ENCODE results near the gene USP24.
"Not testable (repeated sequence)": the region's sequence is repeated elsewhere in the genome, so short reads cannot be mapped to it uniquely, and the experiment has no call there.

Gene USP24

DNA sequence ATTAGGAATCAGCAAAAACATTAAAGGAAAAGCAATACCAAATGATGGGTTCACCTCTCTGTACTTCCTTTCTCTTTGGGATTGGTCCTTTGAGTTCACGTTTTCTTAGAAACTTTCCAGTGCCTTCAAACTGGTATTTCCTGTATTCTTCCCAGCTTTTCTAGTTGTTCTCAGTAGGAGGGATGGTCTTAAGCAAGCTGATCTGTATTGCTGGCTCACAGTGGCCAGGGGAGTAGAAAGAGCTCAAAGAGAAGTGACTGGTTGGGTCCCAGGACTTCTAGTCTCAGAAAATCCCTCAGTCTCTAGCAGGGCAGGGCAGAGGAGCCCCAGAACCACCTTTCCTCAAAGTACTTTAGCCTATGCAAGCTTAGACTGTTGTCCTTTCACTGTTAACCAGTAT, 10.1 kb upstream of the USP24 start:
- DNase-seq = no peak

DNA sequence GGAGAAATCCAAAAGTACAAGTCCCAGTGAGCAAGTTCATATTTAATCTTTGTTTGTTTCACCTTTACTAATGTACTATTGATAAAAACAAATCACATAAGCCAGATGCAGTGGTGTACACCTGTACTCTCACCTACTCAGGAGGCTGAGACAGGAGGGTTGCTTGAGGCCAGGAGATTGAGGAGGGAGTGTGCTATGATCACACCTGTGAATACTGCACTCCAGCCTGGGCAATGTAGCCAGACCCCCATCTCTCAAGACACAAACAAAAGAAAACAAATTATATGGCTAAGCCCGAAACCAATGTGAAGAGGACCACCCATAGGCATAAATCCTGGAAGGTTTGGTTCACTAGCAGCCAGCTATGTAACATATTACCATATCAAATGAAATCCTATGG, 9.6 kb upstream of the USP24 start:
- no peak for DNase-seq

- DNase-seq = no peak
Observed at GRCh38 chr1:55222152-55222551, 7.0 kb upstream of the USP24 start.

DNA sequence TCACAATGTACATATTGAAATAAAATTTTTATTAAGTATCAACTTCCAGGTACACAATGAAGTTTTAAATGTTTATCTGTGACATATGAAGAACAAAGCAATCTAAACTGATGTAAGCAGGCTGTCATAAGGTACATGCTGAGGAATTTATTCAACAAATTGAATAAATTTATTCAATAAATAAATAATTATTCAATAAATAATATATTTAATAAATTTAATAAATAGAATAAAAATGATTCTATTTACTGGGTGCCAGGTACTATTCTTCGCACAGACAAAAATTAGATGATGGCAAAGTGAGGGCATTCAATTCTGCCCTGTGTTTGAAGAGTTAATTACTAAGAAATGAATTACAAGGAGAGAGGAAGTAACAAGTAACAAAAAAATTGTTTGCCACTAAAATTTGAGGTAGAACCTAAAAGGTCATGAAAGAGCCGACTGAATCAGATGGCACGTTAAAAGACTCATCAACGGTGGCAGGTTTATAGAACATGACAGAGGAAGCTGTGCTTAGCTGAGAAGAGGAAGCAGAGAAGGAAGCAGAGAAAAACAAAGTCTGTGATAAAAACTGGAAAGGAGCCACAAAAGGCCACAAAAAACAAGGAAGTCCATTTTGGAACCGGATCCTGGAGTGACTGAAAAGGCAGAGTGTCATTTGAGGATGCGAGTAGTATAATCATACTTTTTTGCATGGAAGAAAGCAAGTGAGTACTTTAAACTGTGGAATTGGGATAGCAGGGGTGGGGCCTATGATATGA, 2.2 kb upstream of the USP24 start:
- DNase-seq = peak; percentile 93

DNA sequence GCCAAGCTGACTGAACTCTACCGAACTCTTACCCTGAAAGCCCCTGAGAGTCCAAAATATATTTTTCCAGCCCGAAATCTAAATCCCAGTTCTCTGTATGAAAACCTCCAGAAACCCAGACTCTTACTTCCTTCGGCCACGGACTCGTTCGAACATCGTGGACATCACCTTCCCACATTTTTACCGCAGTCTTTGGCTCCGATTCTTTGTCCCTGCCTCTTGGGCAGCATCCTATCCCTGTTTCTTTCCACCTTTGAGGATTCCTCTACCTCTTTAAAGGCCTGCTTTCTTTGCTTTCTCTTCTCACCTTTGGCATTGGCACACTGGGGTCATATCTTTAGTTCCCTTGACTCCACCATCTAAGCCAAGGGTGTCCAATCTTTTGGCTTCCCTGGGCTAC, 932 bp upstream of the USP24 start:
- no peak for DNase-seq

DNA sequence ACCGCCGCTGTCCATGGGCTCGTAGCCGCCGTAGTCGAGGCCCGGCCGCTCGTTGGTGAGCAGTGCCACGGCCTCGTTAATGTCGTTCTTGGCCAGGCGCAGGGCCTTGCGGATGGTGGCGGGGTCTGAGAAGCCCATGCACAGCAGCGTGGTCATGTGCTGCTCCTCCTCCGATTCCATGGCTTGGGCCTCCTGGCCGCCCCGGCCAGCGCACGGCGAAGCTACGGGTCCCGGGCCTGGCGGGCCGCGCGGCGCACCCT, 300 bp downstream of the USP24 start:
- peak; percentile 52 for DNase-seq

- peak; percentile 47 for DNase-seq
Observed at GRCh38 chr1:55214212-55214933, 791 bp downstream of the USP24 start.

DNA sequence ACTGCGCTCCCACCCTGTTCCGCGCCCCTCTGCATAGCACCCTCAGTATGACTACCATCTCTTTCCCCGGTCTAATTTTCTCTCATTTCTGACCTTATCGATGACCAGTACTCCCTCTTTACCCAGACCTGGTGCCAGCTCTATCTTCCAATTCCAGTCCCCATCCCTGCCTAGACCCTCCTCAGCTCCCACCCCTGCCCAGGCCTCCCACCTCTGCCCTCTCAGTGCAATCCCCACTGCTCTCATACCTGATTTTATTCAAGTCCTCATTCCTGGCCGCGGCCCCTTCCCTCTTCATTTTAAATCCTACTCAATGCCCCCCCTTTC, 1.3 kb downstream of the USP24 start:
- DNase-seq = no peak

DNA sequence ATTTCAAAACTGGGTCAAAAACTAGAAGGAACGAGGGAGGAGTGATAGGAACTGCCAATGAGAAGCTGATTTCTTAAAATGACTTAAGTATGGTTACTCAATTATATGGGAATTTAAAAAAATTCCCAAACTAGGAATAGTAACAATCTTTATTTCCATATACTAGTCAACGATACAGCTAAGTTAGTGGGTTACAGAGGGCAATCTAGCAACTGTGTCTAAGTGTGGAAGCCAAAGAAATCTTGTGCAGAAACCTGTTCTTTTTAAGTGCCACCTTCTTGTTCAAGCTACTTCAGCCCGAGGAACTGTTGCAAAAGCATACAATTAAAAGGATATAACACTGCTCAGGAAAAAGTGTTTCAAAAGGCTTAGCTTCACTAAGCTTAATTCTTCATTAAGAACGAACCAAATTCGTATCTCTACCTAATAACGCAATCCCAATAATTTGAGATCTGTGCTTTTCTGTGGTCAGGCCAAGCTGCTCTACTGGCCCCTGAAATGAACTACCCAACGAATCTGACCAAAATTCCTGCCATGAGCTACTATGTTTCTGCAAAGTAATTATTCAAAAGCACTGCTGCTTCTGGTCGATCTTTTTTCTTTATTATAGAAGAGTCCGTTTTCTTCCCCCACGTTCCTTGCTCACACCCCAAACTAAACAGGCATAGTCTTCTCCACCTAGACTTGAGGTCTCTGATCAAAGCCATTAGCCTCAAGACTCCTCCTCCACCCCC, 1.8 kb downstream of the USP24 start:
- no peak for DNase-seq

DNA sequence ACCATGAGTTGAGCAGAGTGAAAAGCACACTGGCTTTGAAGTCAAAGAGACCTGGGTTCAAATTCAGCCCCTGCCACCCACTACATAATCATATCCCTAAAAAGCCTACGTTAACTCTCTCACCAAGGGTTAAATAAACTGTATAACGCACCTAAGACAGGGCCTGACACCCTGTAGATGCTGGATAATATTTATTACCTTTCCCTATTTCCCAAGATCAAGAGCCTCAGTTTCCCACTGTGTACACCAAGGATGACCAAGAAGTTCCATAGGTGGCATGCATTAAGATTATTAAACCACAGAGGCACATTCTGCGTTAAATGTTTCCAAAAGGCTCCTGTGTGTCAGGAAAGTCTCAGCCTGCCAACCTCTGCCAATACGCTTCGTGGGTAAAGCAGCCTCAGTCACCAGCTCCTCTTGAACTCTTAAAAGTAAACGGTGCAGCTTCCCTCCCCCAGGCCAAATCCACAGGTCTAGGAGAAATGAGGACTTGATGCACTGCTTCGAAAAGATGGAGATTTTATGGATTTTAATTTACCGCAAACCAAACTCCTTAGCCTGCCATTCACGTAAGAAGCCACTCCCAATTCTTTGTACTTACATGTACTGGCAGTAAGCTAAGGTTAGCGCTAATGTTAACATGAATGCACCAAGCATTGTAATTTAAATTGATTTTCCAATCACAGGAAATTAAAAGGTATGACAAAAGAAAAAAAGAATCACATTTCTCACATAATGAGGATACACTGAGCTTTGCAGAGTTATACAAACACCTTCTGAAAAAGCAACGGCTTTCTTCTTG, 2.6 kb downstream of the USP24 start:
- DNase-seq = no peak

GRCh38 chr1:55211863-55212262, 3.3 kb downstream of the USP24 start:
- DNase-seq = no peak

DNA sequence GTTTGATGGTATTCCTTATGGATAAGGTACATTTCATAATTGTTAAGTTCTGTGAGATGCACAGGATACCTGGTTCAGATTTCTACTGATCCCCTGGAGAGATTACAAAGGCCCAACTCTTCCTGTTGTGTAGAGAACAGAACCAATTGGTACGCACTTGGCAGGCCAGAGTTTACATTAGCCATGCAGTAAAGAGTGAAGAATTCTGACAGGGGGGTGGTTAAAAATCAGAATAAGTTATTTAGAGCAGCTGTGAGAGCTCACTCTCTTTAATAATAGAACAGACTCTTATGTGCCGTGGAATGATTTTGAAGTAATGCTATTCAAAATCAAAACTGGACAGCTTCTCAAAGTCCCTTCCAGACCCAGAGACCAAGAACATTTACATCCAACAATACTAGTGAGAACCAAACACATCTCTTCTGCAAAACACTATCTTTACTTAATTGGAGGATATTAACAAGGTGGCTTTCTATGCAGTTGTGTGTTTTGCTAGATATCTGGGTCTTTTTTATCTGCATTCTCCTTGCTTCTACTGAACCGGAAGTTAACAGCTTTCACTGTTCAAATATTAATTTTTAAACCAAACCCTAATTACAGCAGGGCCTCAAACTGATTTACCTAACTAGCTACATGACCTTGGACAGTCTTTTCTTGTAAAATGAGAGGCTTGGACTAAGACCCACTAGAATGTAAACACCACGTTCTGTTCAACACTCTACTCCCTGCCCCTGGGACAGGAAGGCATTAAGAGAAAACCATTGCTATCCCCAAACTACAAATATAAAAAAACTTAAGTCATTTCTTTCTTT, 4.0 kb downstream of the USP24 start:
- no peak for DNase-seq

DNA sequence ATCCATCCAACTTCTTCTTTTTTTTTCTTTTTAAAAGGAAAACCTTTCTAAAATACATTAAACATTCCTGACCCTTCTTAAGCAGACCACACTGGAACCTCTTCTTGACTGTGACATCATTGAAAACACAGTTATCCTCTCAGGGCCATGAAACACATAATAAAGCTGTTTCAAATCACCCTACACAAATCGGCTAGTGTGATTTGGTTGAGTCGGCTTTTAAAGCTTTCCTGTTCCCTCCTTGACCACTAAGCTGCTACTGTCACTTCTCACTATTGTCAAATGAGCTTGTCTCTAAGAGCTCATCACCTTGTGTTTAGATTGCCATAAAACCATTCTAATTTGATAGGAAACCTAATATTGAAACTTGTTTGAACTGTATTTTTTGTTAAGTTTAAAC, 5.9 kb downstream of the USP24 start:
- no peak for DNase-seq

DNA sequence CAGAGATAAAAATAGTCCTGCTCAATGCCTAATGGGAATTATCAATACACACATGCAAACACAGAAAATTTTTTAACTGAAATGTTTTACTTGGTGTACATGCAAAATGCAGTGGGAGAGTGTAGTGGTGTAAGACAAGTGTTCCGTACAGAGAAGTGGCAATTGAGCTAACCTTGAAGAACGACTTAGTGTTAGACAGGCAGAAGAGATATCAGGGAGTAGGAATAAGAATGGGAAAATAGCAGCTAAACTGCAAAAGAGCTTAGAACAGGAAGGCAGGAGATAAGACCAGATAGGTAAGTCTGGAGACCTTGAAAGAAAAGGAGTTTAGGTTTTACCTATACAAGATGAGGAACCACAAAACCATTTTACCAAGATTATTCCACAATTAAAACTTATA, 9.0 kb downstream of the USP24 start:
- no peak for DNase-seq

DNA sequence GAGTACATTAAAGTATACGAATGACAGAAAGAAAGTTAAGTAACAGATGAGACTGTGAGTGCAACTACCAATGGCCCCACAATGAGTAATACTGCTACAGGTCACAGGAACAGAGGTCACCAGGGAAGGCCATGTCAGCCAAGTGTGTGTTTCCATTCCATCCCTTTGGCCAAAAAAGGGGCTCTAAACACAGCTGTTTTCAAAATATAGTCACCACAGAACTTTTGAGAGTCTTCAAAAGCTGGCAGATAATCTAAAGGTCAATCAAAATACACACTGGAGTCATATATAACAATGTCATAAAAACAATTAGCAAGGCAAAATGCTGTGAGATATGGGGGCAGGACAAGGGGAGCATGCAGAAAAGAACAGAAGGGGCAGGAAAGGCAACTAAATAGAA, 10.2 kb downstream of the USP24 start:
- no peak for DNase-seq

DNA sequence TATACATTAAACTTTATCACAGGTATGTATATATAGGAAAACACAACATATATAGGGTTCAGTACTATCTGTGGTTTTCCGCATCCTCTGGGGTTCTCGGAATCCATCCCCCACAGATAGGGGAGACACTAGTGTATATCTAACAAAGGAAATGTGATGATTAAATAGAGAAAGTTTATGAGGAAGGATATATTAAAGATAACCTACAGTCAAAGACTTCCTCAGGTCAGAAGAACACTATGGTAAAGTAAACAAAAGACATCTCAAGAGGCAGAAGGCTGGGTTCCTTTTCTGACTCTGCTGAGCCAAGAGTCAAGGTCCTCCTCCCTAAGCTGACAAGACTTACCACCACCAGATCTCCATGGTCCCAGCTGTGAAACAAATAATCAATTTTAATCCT, 12.1 kb downstream of the USP24 start:
- DNase-seq = no peak

- no peak for DNase-seq
Observed at GRCh38 chr1:55200667-55201066, 14.5 kb downstream of the USP24 start.

- DNase-seq = not testable (repeated sequence)
Observed at GRCh38 chr1:55199735-55200134, 15.4 kb downstream of the USP24 start.

DNA sequence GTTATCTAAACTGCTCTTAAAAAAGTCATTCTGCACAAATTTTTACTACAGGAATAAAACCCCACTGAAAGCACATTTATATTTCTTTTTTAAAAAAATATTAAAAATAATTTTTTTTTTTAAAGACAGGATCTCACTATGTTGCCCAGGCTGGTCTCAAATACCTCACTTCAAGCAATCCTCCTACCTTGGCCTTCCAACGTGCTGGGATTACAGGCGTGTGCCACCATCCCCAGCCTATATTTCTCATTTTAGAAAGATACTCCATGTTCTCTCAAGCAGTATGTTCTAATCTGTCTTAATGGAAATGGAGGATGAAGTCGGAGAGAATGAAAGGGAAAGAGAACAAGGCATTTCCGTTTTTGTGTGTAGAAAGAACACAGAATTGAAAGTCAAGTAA, 17.1 kb downstream of the USP24 start:
- DNase-seq = no peak

DNA sequence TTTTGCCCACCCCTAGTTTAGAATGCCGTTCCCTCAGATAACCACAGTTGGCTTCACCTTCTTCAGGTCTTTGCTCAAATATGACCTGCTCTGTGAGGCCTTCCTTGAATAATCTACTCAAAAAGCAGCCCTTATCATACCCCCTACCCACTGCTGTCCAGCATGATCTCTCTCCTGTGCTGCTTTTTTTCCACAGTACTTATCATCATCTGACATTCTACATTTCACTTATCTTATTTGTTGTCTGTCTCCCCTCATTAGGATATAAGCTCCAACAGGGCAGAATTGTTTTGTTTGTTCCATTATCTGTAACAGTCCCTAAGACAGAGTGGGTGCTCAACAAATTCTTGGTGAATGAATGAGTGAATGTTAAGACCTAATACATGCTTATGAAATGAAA, 18.1 kb downstream of the USP24 start:
- DNase-seq = no peak

DNA sequence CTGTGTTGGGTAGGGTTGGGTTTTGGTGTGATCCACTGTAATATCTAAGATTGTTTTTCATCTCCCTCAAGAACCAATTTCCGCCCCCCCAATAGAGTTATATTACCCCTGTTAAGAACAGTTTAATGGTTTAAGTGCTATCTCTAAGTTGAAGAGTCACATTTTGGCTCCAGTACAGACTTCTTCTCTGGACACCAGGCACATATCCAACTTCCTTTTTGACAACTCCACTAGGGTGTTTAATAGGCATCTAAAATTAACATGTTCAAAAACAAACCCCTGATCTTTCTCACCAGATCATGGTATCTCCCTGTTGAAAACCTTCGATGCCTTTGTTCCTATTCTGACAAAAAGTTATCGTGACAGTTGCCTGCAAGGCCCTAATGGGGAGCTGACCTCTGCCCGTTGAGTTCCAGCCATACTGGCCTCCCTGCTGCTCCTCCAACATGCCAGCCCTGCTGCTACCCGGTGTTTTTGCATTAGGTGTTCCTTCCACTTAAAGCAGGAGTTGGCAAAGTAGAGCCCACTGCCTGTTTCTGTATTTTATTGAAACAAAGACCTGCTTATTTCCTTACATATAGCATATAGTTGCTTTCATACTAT, 18.6 kb downstream of the USP24 start:
- no peak for DNase-seq

DNA sequence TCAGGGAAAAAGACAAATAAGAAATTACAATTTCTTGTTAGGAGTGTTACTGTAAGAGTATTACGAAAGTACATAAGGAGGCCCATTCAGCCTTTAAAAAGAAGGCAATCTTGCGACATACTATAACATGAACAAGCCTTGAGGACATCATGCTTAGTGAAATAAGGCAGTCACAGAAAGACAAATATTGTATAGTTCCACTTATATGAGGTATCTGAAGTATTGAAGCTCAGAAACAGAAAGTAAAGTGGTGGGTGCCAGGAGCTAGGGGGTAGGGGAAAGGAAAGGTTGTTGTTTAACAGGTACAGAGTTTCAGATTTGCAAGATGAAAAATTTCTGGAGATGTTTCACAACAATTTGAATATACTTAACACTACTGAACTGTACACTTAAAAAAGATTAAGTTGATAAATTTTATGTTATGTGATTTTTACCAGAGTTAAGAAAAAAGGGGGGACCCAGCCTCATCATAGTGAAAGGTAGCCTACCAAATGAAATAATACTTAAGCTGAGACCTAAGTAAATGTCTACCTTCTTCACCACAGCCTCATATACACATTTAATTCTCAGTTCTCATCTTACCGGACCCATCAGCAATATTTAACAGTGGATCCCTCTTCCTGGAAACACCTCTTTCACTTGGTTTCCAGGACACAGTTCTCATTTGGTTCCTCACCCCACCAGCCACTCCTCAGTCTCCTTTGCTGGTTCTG, 19.5 kb downstream of the USP24 start:
- DNase-seq = no peak
